ENCODE data around the gene RAB5B.

- no peak for TF ChIP-seq ZBTB1 (tag by site-specific recombination; IDR thresholded peaks at IDR 0.05)
- no peak for TF ChIP-seq CTCF (tag by site-specific recombination; IDR thresholded peaks at IDR 0.05)
- TF ChIP-seq MZF1 (tag by site-specific recombination; IDR thresholded peaks at IDR 0.05; ENCODE audit: borderline replicate concordance), result no peak
- TF ChIP-seq ZNF558 (tag by site-specific recombination; IDR thresholded peaks at IDR 0.05), result no peak
- TF ChIP-seq ZNF398 (tag by site-specific recombination; IDR thresholded peaks at IDR 0.05), result 0 out of 2 replicates have a peak, but pooled peaks have one; percentile 12
- no peak for TF ChIP-seq ZBTB21 (tag by site-specific recombination; IDR thresholded peaks at IDR 0.05)
- no peak for TF ChIP-seq ELK4 (IDR thresholded peaks at IDR 0.05; ENCODE audit: borderline replicate concordance, low read depth, low read length)
Measured at GRCh38 chr12:55996715-55997534, 23.0 kb downstream of the RAB5B start, which contains the start of gene SUOX.
